Lower leg skin (tissue), 3 donors: ENCODE measurements around the gene NECAP2.

ENCODE experiments used
- CTCF ChIP-seq, 3 donors: fragments of 450-650 bp; IDR thresholded peaks; one replicate each; pipeline ENCODE4 v1.5.1; 2016; ENCODE audit warnings: antibody characterized with exemption in 3 of 3, mild to moderate bottlenecking in 3 of 3, moderate library complexity in 2 of 3
- POLR2A ChIP-seq, 2 donors: fragments of 450-650 bp; IDR thresholded peaks; one replicate each; pipeline ENCODE4 v1.6.1; 2016 to 2017; ENCODE audit warnings: antibody characterized with exemption in 2 of 2, mild to moderate bottlenecking in 1 of 2, moderate library complexity in 1 of 2

GRCh38 chr1:16498573-16499413, 58.3 kb downstream of the NECAP2 start:
- TF ChIP-seq CTCF (IDR thresholded peaks at IDR 0.05), result no peak
- no peak for TF ChIP-seq POLR2A (IDR thresholded peaks at IDR 0.05)
